Upper lobe of right lung (tissue), 1 donor: Measurements from ENCODE around the gene GET4. TPM values are rescaled to one million over a fixed set of nuclear protein-coding genes. Genes with fewer than 3 reads are reported as not detected.
A peak's percentile ranks its signal among the peaks of the same experiment; 100 is the strongest.
"Not testable (repeated sequence)": the region's sequence is repeated elsewhere in the genome, so short reads cannot be mapped to it uniquely, and the experiment has no call there.

Source experiments
- ATAC-seq: fragments of 200-7000 bp; cut with Tn5 transposase; one replicate; pipeline ENCODE4 v1.9.1; 2020; ENCODE audit warnings: mild to moderate bottlenecking, moderate library complexity
- DNase-seq: peaks from one replicate; pipeline ENCODE4 v3.0.0-alpha.2; 2020
- H3K27ac ChIP-seq: fragments of 200-600 bp; one replicate; pipeline ENCODE4 v1.8.0; 2022
- H3K27me3 ChIP-seq: fragments of 200-600 bp; one replicate; pipeline ENCODE4 v1.8.0; 2022; ENCODE audit warnings: mild to moderate bottlenecking
- H3K36me3 ChIP-seq: fragments of 200-600 bp; one replicate; pipeline ENCODE4 v1.8.0; 2022
- H3K4me1 ChIP-seq: fragments of 200-600 bp; one replicate; pipeline ENCODE4 v1.8.0; 2022
- H3K4me3 ChIP-seq: fragments of 200-600 bp; one replicate; pipeline ENCODE4 v1.8.0; 2022; ENCODE audit warnings: mild to moderate bottlenecking
- H3K9me3 ChIP-seq: fragments of 200-600 bp; one replicate; pipeline ENCODE4 v1.8.0; 2022
- CTCF ChIP-seq: fragments of 200-600 bp; IDR thresholded peaks from one replicate; pipeline ENCODE4 v1.8.0; 2022; ENCODE audit warnings: antibody characterized with exemption
- intact Hi-C: fragments of 100-400 bp; cut with DNase I; formaldehyde crosslinking; loops from one replicate; pipeline ENCODE4 v1.11.0; 2022
- total RNA-seq: library from RNA; stranded (reverse); fragmentation: NEBNext Ultra II Directional; extraction: Animal tissue kit (Norgen Biotek cat#: 25700); gene quantifications from one replicate; pipeline ENCODE4 v1.2.1, GENCODE V29; 2021
- donor health status: DM: no; HTN: yes; CAD: no; lungs with severe emphysema.

GET4 gene
- total RNA-seq, 1 donor from 2014 or later: 35.1 TPM

DNA sequence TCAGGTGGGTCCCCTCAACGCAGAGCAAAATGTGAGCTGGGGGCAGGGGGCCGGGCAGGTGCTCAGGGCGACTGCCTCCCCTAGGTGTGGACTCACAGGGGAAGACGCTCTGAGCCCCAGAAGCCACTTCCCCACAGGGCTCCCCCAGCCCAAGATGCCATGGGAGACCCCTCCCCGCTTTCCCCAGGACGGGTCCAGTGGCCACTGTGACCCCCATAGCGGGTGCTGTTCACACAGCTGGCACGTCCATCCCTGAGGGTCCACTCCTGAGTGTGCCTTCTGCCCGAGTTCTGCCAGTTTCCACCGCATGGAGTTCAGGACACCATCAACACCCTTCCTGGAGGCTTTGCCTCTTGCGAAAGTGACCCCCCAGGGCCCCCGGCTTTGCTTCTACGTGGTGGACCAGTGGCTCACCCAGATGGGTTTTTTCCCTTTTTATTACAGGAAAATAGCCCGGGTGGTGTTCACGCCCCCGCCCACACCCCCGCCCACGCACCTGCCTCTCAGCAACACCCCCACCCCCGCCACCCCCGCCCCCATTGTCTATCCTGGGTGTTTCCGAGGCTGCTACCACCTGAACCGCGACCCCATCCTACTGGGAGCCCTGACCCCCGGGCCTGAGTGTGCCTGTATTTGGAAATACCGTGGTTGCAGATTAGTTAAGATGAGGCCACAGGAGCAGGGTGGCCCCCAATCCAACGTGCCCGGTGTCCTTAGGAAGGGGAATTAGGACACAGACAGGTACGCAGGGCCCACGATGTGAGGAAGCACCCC, 46.2 kb downstream of the GET4 start:
- ATAC-seq: no peak

GRCh38 chr7:923108-924041, 47.0 kb downstream of the GET4 start:
- ATAC-seq (peak; percentile 76), DNase-seq (peak; percentile 76)
- intact Hi-C loops: no loop called here
- H3K4me1 ChIP-seq: peaks cover 7% of the 10 kb centered on the region
- H3K27ac ChIP-seq: peak overlapping the region; percentile 74
- peak overlapping the region; percentile 34 for H3K4me3 ChIP-seq
- no peak for TF ChIP-seq CTCF
- H3K9me3 ChIP-seq: no peaks in the 10 kb centered on the region
- no peaks in the 10 kb centered on the region for H3K27me3 ChIP-seq
- H3K36me3 ChIP-seq: no peaks in the 10 kb centered on the region

More for the DNA sequence above, 46.2 kb downstream of the GET4 start:
- H3K27me3 ChIP-seq: no peaks in the 10 kb centered on the region
- peak overlapping the region; percentile 34 for H3K4me3 ChIP-seq
- peaks cover 7% of the 10 kb centered on the region for H3K4me1 ChIP-seq
- H3K36me3 ChIP-seq: no peaks in the 10 kb centered on the region
- H3K9me3 ChIP-seq: no peaks in the 10 kb centered on the region
- no peak for TF ChIP-seq CTCF
- peak overlapping the region; percentile 47 for H3K27ac ChIP-seq
- peak; percentile 63 for DNase-seq
- intact Hi-C loops: no loop called here

- peak; percentile 58 for DNase-seq
- intact Hi-C loops, H3K4me1 ChIP-seq, H3K36me3 ChIP-seq, ATAC-seq, H3K9me3 ChIP-seq, H3K27me3 ChIP-seq, H3K27ac ChIP-seq, H3K4me3 ChIP-seq: not testable (repeated sequence)
Observed at GRCh38 chr7:924042-924441, 47.7 kb downstream of the GET4 start.

- DNase-seq: peak; percentile 63
- Histone ChIP-seq H3K27ac (no peak overlapping the region), H3K9me3 (no peaks in the 10 kb centered on the region), H3K4me3 (no peak overlapping the region), H3K36me3 (no peaks in the 10 kb centered on the region), H3K27me3 (no peaks in the 10 kb centered on the region), H3K4me1 (peaks cover 7% of the 10 kb centered on the region)
- no peak for ATAC-seq
- intact Hi-C loops: no loop called here
- no peak for TF ChIP-seq CTCF
Observed at GRCh38 chr7:924541-925231, 48.3 kb downstream of the GET4 start.

DNA sequence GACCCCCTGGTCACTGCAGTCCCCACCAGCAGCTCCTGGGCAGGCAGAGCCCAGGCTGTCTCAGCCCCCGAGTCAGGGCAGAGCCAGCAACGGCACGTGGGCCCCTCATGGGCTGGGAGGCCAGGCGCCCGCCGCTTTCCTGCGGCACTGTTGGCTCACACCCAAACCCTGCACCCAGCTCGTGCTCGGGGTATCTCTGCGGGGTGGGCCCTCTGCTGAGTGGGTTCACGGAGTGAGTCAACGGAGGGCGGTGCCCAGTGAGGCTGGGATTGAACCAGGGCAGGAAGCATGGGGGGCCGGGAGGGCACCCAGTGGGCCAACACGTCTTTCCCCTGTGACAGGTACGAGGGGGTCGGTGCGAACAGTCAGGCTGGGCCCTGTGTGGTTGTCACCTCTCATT, 49.2 kb downstream of the GET4 start:
- no peak overlapping the region for H3K27ac ChIP-seq
- TF ChIP-seq CTCF: no peak
- ATAC-seq (no peak), DNase-seq (peak; percentile 69)
- no peaks in the 10 kb centered on the region for H3K36me3 ChIP-seq
- no peaks in the 10 kb centered on the region for H3K27me3 ChIP-seq
- intact Hi-C loops: no loop called here
- H3K9me3 ChIP-seq: no peaks in the 10 kb centered on the region
- no peak overlapping the region for H3K4me3 ChIP-seq
- H3K4me1 ChIP-seq: peaks cover 7% of the 10 kb centered on the region
